Stimulated activated CD4-positive, alpha-beta T cell treated with anti-CD3 and anti-CD28 coated beads, Interleukin-15, amount 100 ng/mL, for 24 hours (primary cell): ENCODE results near the gene PET117.
"Not testable (repeated sequence)": the region's sequence is repeated elsewhere in the genome, so short reads cannot be mapped to it uniquely, and the experiment has no call there.

Experiments used
- DNase-seq: peaks from one replicate; pipeline ENCODE4 v3.0.0-alpha.2; 2020

The PET117 gene

DNA sequence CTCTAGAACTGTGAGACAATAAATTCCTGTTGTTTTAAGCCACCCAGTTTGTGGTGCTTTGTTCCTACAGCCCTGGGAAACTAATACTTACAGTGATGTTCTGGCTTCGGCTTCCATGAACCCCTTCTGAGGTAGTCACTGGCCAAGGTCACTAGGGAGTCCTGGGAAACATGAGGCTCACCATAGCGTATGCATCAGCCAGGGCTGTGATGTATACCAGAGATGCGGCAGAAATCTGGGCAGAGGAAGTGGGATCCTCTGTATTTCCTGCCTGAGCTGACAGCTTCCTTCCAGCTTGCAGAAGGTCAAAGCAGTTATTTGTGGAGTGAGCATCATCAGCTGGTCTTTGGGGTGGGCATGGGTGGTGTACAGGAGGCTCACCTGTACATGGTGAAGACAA lies 27.9 kb downstream of the PET117 start:
- no peak for DNase-seq

DNA sequence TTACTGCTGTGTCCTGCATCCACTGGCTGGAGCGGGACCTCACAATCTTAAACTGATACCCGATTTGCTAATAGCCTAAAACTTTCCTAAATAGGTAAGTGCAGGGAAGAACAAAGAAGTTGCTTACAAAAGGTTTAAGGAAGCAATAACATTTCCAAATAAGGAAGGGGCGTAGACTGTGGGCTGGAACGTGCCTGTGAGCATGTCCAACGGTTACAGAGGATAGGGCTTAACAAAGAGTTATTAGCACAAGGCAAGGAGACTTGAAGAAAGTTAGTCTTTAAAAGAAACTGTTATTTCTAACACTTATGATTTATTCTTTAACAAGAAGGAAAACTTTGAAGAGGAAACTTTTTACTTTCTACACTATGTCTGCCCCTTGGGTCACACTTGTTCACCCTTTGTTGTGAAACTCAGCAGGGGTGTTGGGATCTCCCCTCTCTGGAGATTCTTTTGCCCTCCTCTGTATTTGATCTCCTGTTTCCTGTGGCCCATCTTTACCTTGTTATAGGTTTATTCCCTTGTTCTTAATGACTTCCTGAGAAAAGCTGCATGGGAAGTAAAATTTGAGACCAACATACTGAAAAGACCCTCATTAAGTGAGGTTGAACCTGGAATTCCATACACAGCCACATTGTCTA lies 28.7 kb downstream of the PET117 start:
- no peak for DNase-seq

DNA sequence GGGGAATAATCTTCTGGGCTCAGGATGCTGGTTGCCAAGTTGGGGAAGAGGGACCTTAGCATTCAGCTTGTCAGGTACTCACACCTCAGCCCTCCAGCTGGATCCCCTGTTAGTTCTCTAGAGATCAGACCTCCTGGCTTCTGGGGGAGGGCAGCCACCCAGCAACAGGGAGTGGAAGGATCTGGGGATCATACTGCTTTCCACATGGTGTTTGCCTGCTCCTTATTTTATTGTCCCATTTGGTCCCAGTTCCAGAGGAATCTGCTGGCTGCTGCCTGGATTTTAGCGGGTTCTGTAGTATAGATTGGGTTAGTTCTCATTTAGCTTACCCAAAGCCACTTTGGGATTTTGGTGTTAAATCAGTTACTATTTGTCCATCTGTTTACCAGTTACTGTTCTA lies 29.3 kb downstream of the PET117 start:
- no peak for DNase-seq

DNA sequence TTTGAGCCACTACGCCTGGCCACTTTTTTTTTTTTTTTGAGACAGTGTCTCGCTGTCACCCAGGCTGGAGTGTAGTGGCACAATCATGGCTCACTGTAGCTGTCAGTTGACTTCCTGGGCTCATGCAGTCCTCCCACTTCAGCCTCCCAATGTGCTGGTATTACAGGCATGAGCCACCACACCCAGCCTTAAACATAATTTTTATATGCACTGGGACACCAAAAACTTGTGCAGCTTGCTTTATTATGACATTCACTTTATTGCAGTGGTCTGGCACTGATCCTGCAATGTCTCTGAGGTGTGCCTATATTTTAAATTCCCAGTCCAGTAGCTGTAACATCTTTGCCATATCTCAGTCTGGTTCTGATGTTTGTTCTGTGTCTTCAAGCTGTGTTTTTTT lies 34.7 kb downstream of the PET117 start:
- no peak for DNase-seq

DNA sequence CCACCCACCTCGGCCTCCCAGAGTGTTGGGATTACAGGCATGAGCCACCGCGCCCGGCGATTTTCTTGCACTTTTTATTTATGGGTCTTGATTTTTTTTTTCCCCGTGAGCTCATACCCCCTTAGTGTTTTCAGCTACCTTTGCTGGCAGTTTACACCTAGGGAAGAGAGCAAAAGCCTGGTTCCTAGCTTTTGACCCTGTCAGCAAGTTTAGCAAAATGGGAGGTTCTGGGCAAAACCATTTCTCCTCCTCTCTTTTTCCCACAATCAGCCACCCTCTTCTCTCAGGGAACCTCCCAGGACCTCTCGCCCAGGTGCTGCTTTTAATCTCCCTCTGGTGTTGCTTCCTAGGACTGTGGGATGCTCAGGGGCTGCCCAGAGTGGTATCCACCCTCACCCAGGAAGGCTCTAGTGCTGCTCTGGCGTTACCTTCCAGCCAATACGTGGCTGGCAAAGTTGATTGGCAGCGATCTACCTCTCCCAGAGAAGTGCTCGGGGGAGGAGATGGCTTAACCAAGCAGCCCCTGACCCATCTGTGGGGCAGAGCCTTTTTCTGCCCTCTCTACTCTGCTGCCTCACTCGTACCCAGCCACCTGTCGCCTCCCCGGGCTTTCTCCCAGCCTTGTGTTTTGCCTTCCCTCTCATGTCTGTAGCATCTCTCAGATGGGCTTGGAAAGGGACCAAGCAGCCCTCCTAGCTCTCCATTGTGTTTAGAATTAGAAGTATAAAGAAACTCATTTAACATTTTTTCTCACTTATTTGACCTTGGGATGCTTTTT lies 37.4 kb downstream of the PET117 start:
- no peak for DNase-seq

DNA sequence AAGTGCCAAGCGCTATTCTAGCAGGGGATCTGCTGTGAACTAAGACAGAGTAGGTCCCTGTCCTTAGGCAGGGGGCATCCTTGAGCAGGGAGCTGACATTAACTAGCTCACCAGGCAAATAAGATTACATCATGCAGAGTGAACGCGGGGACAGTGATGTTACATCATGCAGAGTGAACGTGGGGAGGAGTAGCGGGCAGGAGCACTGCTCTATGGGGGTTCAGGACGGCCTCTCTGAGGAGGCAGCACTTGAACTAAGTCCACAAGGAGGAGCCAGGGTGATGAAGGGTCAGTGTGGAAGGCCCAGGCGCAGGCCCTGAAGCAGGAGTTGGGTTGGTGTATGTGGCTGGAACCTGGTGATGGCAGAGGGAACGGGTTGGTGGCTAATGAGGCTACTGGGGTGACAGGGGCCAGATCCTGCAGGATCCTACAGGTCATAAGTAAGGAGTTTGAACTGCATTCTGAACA lies 38.7 kb downstream of the PET117 start:
- DNase-seq = no peak

DNA sequence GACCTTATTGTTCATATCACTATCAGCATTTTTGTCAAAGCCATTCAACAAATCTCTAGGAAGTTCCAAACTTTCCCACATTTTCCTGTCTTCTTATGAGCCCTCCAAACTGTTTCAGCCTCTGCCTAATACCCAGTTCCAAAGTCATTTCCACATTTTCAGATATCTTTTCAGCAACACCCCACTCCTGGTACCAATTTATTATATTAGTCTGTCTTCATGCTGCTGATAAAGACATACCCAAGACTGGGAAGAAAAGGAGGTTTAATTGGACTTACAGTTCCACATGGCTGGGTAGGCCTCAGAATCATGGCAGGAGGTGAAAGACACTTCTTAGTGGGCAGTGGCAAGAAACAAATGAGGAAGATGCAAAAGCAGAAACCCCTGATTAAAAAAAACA lies 42.7 kb downstream of the PET117 start:
- DNase-seq = not testable (repeated sequence)

DNA sequence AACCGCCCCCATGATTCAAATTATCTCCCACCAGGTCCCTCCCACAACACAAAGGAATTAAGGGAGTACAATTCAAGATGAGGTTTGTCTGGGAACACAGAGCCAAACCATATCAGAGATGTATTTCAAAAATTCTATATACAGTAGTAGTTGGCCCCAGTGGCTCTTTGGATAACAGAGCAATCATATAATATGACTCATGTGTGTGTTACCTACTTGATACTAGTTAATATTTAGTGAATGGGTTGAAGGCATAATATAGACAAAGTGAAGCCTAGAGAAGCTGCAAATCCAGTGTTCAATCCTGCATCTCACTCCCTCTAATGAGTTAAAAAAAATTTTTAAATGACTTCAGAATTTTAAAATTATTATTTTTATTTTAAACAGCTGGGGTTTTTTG lies 43.2 kb downstream of the PET117 start:
- DNase-seq = no peak

DNA sequence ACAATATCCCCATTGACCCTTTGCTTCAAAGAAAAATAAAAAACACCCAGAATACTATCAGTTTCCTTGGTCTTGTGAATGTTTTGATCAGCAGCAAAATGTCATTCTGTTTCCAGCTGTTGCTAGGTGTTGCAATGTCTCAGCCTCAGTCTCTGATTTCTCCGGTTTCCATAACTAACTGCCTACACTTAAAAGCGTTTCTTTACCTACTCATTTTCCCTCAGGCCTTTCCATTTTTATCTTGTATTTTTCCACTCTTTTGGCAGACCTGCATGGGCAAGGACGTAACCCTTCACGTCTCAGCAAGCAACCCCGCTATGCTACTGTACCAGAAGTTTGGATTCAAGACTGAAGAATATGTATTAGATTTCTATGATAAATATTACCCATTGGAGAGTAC lies 49.4 kb downstream of the PET117 start:
- no peak for DNase-seq

DNA sequence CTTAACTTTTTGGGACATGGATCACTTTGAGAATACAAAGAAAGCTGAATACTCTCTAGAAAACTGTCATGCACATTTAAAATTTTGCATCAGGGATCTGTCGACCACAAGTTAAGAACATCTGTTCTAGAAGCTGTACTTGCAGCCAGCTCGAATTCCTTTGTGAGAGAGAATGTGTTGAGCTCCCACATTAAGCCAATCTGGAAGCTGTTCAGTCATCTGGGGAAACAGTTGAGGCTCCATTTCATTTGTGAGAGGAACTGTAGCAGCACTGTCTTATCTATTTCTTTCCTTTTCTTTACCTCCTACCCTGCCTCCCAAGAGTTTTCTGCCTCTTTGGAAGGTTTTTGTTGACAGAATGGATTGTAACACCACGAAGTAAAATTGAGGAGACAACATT lies 50.8 kb downstream of the PET117 start:
- no peak for DNase-seq

DNA sequence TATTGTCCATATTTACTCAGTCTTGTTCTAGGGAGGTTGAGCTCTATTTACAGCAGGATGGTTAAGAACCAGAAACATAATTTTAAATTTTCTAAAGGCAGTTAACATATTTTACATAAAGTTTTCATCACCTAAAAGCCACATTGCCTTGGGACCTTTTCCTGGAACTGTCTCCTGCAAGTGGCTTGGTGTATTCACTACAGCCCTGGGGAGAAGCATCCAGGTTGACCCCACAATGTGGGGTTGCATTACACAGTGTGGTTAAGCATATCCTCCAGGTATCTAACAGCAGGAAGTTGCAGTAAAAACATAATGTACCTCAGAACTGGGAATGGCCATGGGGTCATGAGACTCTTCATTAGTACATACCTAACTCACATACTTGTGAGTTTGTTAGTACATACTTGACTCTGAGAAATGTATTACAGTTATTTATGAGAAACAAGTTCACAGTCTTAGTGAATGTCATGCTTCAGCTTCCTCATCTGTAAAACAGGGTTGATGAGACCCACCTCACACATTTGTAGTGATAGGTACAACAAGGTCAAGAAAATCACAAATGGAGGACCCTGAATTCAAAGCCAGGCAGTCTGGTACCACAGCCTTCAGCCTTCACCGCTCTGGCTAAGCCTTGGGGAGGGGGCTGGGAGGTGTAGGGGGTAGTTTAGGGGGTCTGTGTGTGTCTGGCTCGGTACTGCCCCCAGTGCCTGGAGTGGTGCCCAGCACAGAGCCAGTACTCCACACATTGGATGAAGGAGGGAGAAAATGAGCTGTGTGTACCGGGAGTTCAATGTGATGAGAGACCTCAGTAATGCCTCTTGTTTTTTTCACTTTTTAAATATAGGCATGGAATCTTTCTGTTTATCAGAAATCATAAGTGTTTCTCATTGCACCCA lies 52.9 kb downstream of the PET117 start:
- no peak for DNase-seq

DNA sequence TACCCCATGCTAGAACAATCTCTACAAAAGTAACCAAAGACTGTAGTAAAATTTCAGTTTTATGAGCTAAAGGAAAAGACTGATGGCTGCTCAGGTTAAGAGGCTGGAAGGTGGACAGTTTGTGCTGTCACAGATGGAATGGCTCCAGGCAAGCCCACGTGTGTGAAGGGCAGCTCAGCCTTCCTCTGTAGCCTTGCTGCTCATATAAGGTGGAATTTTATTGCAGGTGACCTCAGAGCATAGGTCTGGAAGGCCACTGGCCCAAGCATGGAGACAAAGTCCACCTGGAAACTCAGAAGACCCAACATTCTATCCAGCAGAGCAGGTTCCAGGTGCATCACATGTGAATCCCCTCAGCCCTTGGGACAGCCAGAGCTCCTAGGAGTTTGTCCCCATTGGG lies 53.6 kb downstream of the PET117 start:
- DNase-seq = no peak
